Kidney (tissue), 14 donors: Measurements from ENCODE around the gene CSF1. TPM values are rescaled to one million over a fixed set of nuclear protein-coding genes. Genes with fewer than 3 reads are reported as not detected.

Experiments used
- DNase-seq, 5 donors: peaks; one replicate each; pipeline ENCODE4 v3.0.0-alpha.2; 2013 to 2020
- FAIRE-seq: peaks from 2 replicates; lab custom pipeline; 2012; peaks lifted over from hg19 to GRCh38; lab: Jason Lieb, UNC
- H3K27ac ChIP-seq, 2 donors: one replicate each; pipeline ENCODE4 v1.7.0; 2013; ENCODE audit warnings: low read depth in 2 of 2, low read length in 2 of 2, inconsistent platforms in 1 of 2
- H3K27me3 ChIP-seq: one replicate; pipeline ENCODE4 v1.7.1; 2013; ENCODE audit warnings: low read length, inconsistent platforms; ENCODE audit not compliant: control insufficient read depth, insufficient read depth
- H3K36me3 ChIP-seq, 3 donors: one replicate each; pipeline versions ENCODE4 v1.7.0 to v1.7.1; 2013; ENCODE audit warnings: low read length in 3 of 3, control low read depth in 1 of 3, inconsistent platforms in 1 of 3; ENCODE audit not compliant: insufficient read depth in 3 of 3, control insufficient read depth in 2 of 3
- H3K4me1 ChIP-seq, 3 donors: one replicate each; pipeline versions ENCODE4 v1.7.0 to v1.7.1; 2013; ENCODE audit warnings: low read length in 3 of 3, inconsistent platforms in 1 of 3, low read depth in 1 of 3; ENCODE audit not compliant: control insufficient read depth in 2 of 3, insufficient read depth in 2 of 3
- H3K4me3 ChIP-seq, 3 donors: one replicate each; pipeline versions ENCODE4 v1.7.0 to v1.8.1; 2013; ENCODE audit warnings: low read length in 3 of 3, control low read depth in 1 of 3, inconsistent platforms in 1 of 3
- H3K9ac ChIP-seq, 3 donors: one replicate each; pipeline versions ENCODE4 v1.7.0 to v1.7.1; 2013; ENCODE audit warnings: low read length in 3 of 3, control low read depth in 1 of 3, inconsistent platforms in 1 of 3
- H3K9me3 ChIP-seq, 3 donors: one replicate each; pipeline versions ENCODE4 v1.7.0 to v1.7.1; 2013; ENCODE audit warnings: low read length in 3 of 3, control low read depth in 1 of 3, inconsistent platforms in 1 of 3; ENCODE audit not compliant: control insufficient read depth in 2 of 3, insufficient read depth in 1 of 3
- intact Hi-C: fragments of 100-400 bp; cut with DNase I; formaldehyde crosslinking; loops from one replicate; pipeline ENCODE4 v1.11.1; 2022
- polyA plus RNA-seq: library from polyadenylated mRNA; stranded (reverse); fragments of 350-450 nt; fragmentation: Illumina TruSeq; extraction: RNeasy Lipid Tissue Mini Kit (QIAGEN cat#74804); gene quantifications from one replicate; pipeline ENCODE4 v1.2.3, GENCODE V29; 2014; ENCODE audit warnings: low read depth, low replicate concordance; ENCODE audit not compliant: insufficient read depth
- total RNA-seq: library from RNA; stranded (reverse); fragmentation: NEBNext Ultra II Directional; extraction: Animal tissue kit (Norgen Biotek cat#: 25700); gene quantifications from one replicate; pipeline ENCODE4 v1.2.1, GENCODE V29; 2021
- TF ChIP-seq, protein P1 (sequence below): IDR thresholded peaks from 3 replicates; pipeline ENCODE4 v1.5.1; 2012; ENCODE audit warnings: mild to moderate bottlenecking, moderate library complexity, borderline replicate concordance; ENCODE audit not compliant: insufficient read depth; ENCODE audit errors: extremely low read depth
- donor health status: control.
- donor health status: control.
- donor health status: control.
- donor health status: control.
- donor health status: control.
- donor health status: DM: yes; HTN: yes; CAD: no.
- donor health status: Normal renal cell carcinoma (clear cell type).

CSF1 gene
- total and polyA plus RNA-seq, 2 donors from 2014 or later, result 11.1 to 33.8 TPM

DNA sequence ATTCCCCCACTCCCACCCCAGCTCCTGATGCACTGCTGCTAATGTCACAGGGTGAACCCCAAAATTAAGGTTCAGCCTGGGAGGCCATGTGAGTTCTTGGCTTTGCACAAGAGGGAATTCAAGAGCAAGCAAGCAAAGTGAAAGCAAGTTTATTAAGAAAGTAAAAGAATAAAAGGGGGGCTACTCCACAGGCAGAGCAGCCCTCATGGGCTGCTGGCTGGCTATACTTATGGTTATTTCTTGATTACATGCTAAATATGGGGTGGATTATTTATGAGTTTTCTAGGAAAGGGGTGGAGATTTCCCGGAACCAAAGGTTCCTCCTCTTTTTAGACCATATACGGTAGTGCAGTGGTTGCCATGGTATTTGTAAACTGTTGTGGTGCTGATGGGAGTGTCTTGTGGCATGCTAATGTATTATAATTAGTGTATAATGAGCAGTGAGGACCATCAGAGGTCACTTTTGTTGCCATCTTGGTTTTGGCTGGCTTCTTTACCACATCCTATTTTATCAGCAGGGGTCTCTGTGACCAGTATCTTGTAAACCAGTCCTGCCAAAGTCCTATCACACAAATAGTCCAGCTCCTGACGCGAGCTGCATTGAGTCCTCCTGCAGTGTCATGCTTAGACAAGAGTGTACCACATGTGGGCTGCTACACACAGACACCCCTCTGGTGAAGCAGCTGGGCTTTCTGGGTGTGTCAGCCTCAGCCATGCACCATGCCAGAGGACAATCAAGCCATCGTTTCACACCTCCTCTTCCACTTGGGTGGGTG, 46.4 kb upstream of the CSF1 start:
- H3K4me3 ChIP-seq, result no peak overlapping the region
- DNase-seq (peak in 2 of 5 donors; percentile 51 to 86), FAIRE-seq (no peak)
- no peak overlapping the region for H3K9ac ChIP-seq
- H3K27ac ChIP-seq, result peak overlapping the region in 1 of 2 donors; percentile 60
- no peaks in the 10 kb centered on the region for H3K36me3 ChIP-seq
- no peaks in the 10 kb centered on the region for H3K27me3 ChIP-seq
- H3K4me1 ChIP-seq, result peaks cover 0 to 6% (median 0%) of the 10 kb centered on the region in 3 donors
- intact Hi-C loops, result no loop called here
- no peaks in the 10 kb centered on the region for H3K9me3 ChIP-seq
- TF ChIP-seq, protein P1, sequence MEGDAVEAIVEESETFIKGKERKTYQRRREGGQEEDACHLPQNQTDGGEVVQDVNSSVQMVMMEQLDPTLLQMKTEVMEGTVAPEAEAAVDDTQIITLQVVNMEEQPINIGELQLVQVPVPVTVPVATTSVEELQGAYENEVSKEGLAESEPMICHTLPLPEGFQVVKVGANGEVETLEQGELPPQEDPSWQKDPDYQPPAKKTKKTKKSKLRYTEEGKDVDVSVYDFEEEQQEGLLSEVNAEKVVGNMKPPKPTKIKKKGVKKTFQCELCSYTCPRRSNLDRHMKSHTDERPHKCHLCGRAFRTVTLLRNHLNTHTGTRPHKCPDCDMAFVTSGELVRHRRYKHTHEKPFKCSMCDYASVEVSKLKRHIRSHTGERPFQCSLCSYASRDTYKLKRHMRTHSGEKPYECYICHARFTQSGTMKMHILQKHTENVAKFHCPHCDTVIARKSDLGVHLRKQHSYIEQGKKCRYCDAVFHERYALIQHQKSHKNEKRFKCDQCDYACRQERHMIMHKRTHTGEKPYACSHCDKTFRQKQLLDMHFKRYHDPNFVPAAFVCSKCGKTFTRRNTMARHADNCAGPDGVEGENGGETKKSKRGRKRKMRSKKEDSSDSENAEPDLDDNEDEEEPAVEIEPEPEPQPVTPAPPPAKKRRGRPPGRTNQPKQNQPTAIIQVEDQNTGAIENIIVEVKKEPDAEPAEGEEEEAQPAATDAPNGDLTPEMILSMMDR, result no peak

DNA sequence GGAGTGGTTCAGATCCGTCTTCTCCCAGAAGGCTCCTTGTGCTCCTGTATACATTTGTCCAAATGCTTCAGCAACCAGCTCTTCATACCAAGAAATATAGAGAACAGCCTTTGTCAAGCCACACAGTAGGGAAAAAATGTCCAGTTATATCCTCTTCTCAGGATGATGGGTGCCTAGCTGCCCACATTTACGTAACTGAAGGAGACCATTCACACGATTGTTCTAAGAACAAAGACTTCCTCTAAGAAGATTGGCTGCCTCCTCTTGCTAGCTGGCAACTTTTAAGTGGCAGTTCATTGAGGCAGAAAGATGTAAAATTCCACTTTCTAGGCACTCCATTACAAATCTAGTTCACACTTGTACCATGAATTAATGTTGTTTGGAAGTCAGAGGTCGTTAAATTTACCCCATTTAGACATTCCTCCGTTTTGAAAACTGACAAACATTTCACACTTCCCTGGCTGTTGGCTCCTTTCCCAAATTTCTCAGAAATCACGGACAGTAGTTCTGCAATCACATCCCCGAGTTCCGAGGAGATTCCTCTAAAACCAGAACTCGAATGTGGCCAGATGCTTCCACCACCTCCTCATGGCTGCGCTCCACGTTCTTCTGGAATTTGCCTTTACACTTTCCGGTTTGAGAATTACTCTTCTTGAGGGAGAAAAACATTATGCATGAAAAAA, 45.6 kb upstream of the CSF1 start:
- FAIRE-seq (no peak), DNase-seq (no peak)
- Histone ChIP-seq H3K36me3 (no peaks in the 10 kb centered on the region), H3K27ac (peak overlapping the region; percentile 2 to 60), H3K4me1 (peaks cover 0 to 6% (median 0%) of the 10 kb centered on the region in 3 donors), H3K4me3 (no peak overlapping the region), H3K27me3 (no peaks in the 10 kb centered on the region), H3K9me3 (no peaks in the 10 kb centered on the region), H3K9ac (no peak overlapping the region)
- intact Hi-C loops, result no loop called here
- TF ChIP-seq, protein P1, result no peak

- H3K9me3 ChIP-seq, result no peaks in the 10 kb centered on the region
- H3K27ac ChIP-seq, result no peak overlapping the region
- intact Hi-C loops, result no loop called here
- H3K4me3 ChIP-seq, result no peak overlapping the region
- no peaks in the 10 kb centered on the region for H3K27me3 ChIP-seq
- H3K9ac ChIP-seq, result no peak overlapping the region
- DNase-seq (no peak), FAIRE-seq (no peak)
- TF ChIP-seq, protein P1, result no peak
- no peaks in the 10 kb centered on the region for H3K36me3 ChIP-seq
- H3K4me1 ChIP-seq, result peaks cover 0 to 6% (median 0%) of the 10 kb centered on the region in 3 donors
Measured at GRCh38 chr1:109866071-109866470, 44.6 kb upstream of the CSF1 start.
